ENCODE results near the gene NOG. TPM values are rescaled to one million over a fixed set of nuclear protein-coding genes. Genes with fewer than 3 reads are reported as not detected.

The NOG gene
- total RNA-seq, 2 experiments from 2014 or later, result not detected

DNA sequence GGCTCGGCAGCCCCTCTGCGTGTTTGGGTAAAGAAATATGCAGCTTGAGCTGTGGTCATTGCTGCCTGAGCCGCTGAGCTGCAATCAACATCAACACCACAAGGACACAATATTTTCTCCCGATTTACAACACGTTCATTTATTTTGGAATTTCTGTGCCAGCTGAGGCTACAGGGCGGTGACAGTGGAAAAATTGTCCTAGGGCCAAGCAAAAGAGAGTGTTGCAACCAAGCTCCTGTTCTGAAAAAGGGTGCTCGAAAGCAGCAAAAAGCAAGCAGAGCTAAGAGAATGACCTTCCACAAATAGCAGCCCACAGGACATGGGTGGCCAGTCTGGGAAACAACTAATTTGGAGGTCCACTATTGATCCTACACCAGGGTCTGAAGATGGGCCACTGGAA is 35.4 kb upstream of the NOG start:
- H3K4me3 ChIP-seq (ENCODE audit: low read depth, low read length, poor library complexity, severe bottlenecking), result no peak overlapping the region
- H3K27ac ChIP-seq (ENCODE audit: low read depth, low read length, poor library complexity, severe bottlenecking), result no peak overlapping the region
- H3K9me2 ChIP-seq (ENCODE audit: insufficient read depth, low read length), result no peaks in the 10 kb centered on the region
- H4K20me1 ChIP-seq (ENCODE audit: insufficient read depth, low read length), result no peaks in the 10 kb centered on the region
- TF ChIP-seq, protein P1, sequence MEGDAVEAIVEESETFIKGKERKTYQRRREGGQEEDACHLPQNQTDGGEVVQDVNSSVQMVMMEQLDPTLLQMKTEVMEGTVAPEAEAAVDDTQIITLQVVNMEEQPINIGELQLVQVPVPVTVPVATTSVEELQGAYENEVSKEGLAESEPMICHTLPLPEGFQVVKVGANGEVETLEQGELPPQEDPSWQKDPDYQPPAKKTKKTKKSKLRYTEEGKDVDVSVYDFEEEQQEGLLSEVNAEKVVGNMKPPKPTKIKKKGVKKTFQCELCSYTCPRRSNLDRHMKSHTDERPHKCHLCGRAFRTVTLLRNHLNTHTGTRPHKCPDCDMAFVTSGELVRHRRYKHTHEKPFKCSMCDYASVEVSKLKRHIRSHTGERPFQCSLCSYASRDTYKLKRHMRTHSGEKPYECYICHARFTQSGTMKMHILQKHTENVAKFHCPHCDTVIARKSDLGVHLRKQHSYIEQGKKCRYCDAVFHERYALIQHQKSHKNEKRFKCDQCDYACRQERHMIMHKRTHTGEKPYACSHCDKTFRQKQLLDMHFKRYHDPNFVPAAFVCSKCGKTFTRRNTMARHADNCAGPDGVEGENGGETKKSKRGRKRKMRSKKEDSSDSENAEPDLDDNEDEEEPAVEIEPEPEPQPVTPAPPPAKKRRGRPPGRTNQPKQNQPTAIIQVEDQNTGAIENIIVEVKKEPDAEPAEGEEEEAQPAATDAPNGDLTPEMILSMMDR (conservative IDR thresholded peaks at IDR 0.05; ENCODE audit: low read length), result no peak
- TF ChIP-seq EZH2phosphoT487 (IDR thresholded peaks at IDR 0.05; ENCODE audit: borderline replicate concordance, low read depth, low read length), result no peak
- no peak for DNase-seq (ENCODE audit: low spot score)
- ChIA-PET CTCF (ENCODE audit: unreplicated experiment) (no interaction called here), POLR2A (no interaction called here)
- H3K36me3 ChIP-seq (ENCODE audit: insufficient read depth, low read length), result no peaks in the 10 kb centered on the region
- no peaks in the 10 kb centered on the region for H3K9me3 ChIP-seq (ENCODE audit: low read length)
- no peaks in the 10 kb centered on the region for H3K4me1 ChIP-seq (ENCODE audit: insufficient read depth, low read length, poor library complexity, severe bottlenecking)
- H3K4me2 ChIP-seq (ENCODE audit: low read length), result no peak overlapping the region
- H3K79me2 ChIP-seq (ENCODE audit: insufficient read depth, low read depth, low read length), result no peaks in the 10 kb centered on the region
- BruUV-seq (replicated peaks), result no TSS peak
- no peak overlapping the region for H2AFZ ChIP-seq (ENCODE audit: low read length)
- intact Hi-C loops (cut with micrococcal nuclease; ENCODE audit: unreplicated experiment), result no loop called here

DNA sequence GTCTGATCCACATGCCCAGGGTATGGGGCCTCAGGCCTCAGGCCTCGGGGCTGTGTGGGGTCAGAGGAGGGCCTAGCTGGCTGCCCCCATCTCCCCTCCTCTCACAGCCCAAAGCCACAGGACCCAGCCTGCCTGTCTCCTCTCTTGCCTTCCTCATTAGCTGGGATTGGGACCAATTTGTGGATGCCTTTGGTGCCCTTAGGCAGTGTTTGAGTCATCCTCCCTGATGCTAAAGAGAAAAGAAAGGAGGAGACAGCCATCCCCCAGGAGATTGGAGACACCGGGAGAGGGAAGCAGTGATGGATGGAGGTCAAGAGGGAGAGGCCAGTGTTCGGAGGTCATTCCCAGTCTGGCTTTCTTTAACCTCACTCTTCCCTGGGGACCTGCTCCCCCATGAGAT is 23.3 kb upstream of the NOG start:
- Histone ChIP-seq H3K4me1 (ENCODE audit: insufficient read depth, low read length, poor library complexity, severe bottlenecking) (no peaks in the 10 kb centered on the region), H4K20me1 (ENCODE audit: insufficient read depth, low read length) (no peaks in the 10 kb centered on the region), H3K9me3 (ENCODE audit: low read length) (no peaks in the 10 kb centered on the region), H3K27ac (ENCODE audit: low read depth, low read length, poor library complexity, severe bottlenecking) (no peak overlapping the region), H3K79me2 (ENCODE audit: insufficient read depth, low read depth, low read length) (no peaks in the 10 kb centered on the region), H3K4me2 (ENCODE audit: low read length) (no peak overlapping the region), H3K36me3 (ENCODE audit: insufficient read depth, low read length) (no peaks in the 10 kb centered on the region), H2AFZ (ENCODE audit: low read length) (no peak overlapping the region), H3K4me3 (ENCODE audit: low read depth, low read length, poor library complexity, severe bottlenecking) (no peak overlapping the region), H3K9me2 (ENCODE audit: insufficient read depth, low read length) (no peaks in the 10 kb centered on the region)
- ChIA-PET POLR2A (no interaction called here), CTCF (ENCODE audit: unreplicated experiment) (no interaction called here)
- intact Hi-C loops (cut with micrococcal nuclease; ENCODE audit: unreplicated experiment), result no loop called here
- TF ChIP-seq, protein P1 (conservative IDR thresholded peaks at IDR 0.05; ENCODE audit: low read length), result no peak
- no peak for TF ChIP-seq EZH2phosphoT487 (IDR thresholded peaks at IDR 0.05; ENCODE audit: borderline replicate concordance, low read depth, low read length)
- no TSS peak for BruUV-seq (replicated peaks)
- DNase-seq (ENCODE audit: low spot score), result no peak

DNA sequence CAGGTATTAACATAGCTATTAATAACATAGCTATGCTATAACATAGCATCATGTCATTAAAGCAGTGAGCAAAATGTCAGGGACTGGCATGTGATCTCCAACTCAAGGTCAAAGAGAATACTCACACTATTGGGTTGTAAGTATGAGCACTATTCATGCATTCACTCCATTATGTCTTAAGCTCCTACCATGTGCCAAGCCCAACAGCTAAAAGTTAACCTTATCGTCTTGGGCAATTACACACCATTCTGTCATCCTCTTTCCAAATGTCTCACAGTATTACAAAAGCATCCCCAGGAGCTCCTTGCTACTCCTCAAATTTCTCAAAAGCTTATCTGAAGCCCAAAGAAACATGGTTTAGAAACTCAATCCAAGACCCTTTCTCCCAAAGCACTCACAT is 22.0 kb upstream of the NOG start:
- CTCF ChIA-PET (ENCODE audit: unreplicated experiment), result no interaction called here
- no peaks in the 10 kb centered on the region for H3K4me1 ChIP-seq (ENCODE audit: insufficient read depth, low read length, poor library complexity, severe bottlenecking)
- no TSS peak for BruUV-seq (replicated peaks)
- intact Hi-C loops (cut with micrococcal nuclease; ENCODE audit: unreplicated experiment), result no loop called here
- no peaks in the 10 kb centered on the region for H3K36me3 ChIP-seq (ENCODE audit: insufficient read depth, low read length)
- H3K9me2 ChIP-seq (ENCODE audit: insufficient read depth, low read length), result no peaks in the 10 kb centered on the region
- H2AFZ ChIP-seq (ENCODE audit: low read length), result no peak overlapping the region
- no peaks in the 10 kb centered on the region for H4K20me1 ChIP-seq (ENCODE audit: insufficient read depth, low read length)
- TF ChIP-seq EZH2phosphoT487 (IDR thresholded peaks at IDR 0.05; ENCODE audit: borderline replicate concordance, low read depth, low read length), result no peak
- TF ChIP-seq, protein P1 (conservative IDR thresholded peaks at IDR 0.05; ENCODE audit: low read length), result no peak
- POLR2A ChIA-PET, result no interaction called here
- H3K27ac ChIP-seq (ENCODE audit: low read depth, low read length, poor library complexity, severe bottlenecking), result no peak overlapping the region
- H3K4me3 ChIP-seq (ENCODE audit: low read depth, low read length, poor library complexity, severe bottlenecking), result no peak overlapping the region
- no peak overlapping the region for H3K4me2 ChIP-seq (ENCODE audit: low read length)
- H3K9me3 ChIP-seq (ENCODE audit: low read length), result no peaks in the 10 kb centered on the region
- no peak for DNase-seq (ENCODE audit: low spot score)
- H3K79me2 ChIP-seq (ENCODE audit: insufficient read depth, low read depth, low read length), result no peaks in the 10 kb centered on the region
